Measurements from ENCODE around the gene PSAT1. TPM values are rescaled to one million over a fixed set of nuclear protein-coding genes. Genes with fewer than 3 reads are reported as not detected.

Gene PSAT1
- total RNA-seq, 6 experiments from 2014 or later, result 56.5 to 102 (median 61.9) TPM

- no peak for DNase-seq
- Mint-ChIP-seq H3K27me3 (ENCODE audit: insufficient read depth) (no peaks in the 10 kb centered on the region), H3K4me1 (ENCODE audit: low read depth) (peaks cover 14% of the 10 kb centered on the region), H3K4me3 (no peak overlapping the region), H3K27ac (no peak overlapping the region), H3K9me3 (no peaks in the 10 kb centered on the region), H3K36me3 (ENCODE audit: low read depth) (peaks cover 11% of the 10 kb centered on the region)
- TF ChIP-seq, protein P1, sequence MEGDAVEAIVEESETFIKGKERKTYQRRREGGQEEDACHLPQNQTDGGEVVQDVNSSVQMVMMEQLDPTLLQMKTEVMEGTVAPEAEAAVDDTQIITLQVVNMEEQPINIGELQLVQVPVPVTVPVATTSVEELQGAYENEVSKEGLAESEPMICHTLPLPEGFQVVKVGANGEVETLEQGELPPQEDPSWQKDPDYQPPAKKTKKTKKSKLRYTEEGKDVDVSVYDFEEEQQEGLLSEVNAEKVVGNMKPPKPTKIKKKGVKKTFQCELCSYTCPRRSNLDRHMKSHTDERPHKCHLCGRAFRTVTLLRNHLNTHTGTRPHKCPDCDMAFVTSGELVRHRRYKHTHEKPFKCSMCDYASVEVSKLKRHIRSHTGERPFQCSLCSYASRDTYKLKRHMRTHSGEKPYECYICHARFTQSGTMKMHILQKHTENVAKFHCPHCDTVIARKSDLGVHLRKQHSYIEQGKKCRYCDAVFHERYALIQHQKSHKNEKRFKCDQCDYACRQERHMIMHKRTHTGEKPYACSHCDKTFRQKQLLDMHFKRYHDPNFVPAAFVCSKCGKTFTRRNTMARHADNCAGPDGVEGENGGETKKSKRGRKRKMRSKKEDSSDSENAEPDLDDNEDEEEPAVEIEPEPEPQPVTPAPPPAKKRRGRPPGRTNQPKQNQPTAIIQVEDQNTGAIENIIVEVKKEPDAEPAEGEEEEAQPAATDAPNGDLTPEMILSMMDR (IDR thresholded peaks at IDR 0.05), result no peak
These were observed 7.4 kb downstream of the PSAT1 start for GRCh38 chr9:78304357-78304756.

DNA sequence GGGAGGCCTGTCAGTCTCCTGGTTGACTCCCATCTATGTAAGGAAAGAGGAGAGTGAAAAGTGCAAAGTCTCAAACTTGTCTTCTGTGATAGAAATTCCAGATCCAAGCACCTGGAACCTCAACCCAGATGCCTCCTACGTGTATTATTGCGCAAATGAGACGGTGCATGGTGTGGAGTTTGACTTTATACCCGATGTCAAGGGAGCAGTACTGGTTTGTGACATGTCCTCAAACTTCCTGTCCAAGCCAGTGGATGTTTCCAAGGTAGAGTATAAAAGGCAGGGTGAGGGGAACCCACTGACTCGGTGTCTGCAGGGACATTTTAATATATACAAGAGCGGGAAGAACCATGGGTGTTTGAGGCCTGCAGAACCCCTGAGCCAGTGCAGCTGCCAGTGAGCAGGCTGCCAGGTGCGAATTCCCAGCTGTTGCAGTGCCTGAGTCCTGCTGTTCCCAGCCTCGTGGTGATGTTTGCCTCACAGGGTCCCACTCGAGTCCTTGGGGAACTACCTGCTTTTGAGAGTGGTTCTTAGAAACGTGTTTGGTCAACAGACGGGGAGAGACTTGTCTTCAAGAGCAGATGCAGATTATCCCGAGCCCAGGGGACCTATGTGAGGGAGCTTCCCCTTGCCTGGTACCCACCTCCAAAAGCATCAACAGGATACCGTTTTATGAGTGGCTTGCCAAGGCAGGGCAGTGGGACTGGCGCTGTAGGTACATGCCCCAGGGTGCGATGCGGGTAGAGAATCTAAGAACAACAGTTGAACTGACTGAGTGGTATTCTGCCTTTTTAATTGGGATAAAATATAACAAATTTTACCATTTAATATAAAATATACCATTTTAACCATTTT is 9.5 kb downstream of the PSAT1 start:
- DNase-seq, result no peak
- TF ChIP-seq, protein P1 (IDR thresholded peaks at IDR 0.05), result no peak
- Mint-ChIP-seq H3K9me3 (no peaks in the 10 kb centered on the region), H3K27ac (no peak overlapping the region), H3K4me1 (ENCODE audit: low read depth) (peaks cover 4% of the 10 kb centered on the region), H3K4me3 (no peak overlapping the region), H3K27me3 (ENCODE audit: insufficient read depth) (no peaks in the 10 kb centered on the region), H3K36me3 (ENCODE audit: low read depth) (peaks cover 11% of the 10 kb centered on the region)

- H3K27ac Mint-ChIP-seq, result no peak overlapping the region
These were observed 10.4 kb downstream of the PSAT1 start for GRCh38 chr9:78307360-78307759.

GRCh38 chr9:78309066-78309465 is 12.1 kb downstream of the PSAT1 start:
- H3K36me3 Mint-ChIP-seq (ENCODE audit: low read depth), result peaks cover 6% of the 10 kb centered on the region; the same call in 1 of the 2 replicates
- TF ChIP-seq, protein P1 (IDR thresholded peaks at IDR 0.05), result no peak
- no peaks in the 10 kb centered on the region for H3K27me3 Mint-ChIP-seq (ENCODE audit: insufficient read depth)
- no peak overlapping the region for H3K27ac Mint-ChIP-seq
- H3K9me3 Mint-ChIP-seq, result no peaks in the 10 kb centered on the region
- no peak overlapping the region for H3K4me3 Mint-ChIP-seq
- no peaks in the 10 kb centered on the region for H3K4me1 Mint-ChIP-seq (ENCODE audit: low read depth)
- no peak for DNase-seq

More at GRCh38 chr9:78307360-78307759, 10.4 kb downstream of the PSAT1 start:
- Mint-ChIP-seq H3K9me3 (no peaks in the 10 kb centered on the region), H3K27me3 (ENCODE audit: insufficient read depth) (no peaks in the 10 kb centered on the region), H3K4me1 (ENCODE audit: low read depth) (no peaks in the 10 kb centered on the region), H3K4me3 (no peak overlapping the region), H3K36me3 (ENCODE audit: low read depth) (peaks cover 6% of the 10 kb centered on the region; the same call in 1 of the 2 replicates)
- no peak for DNase-seq
- TF ChIP-seq, protein P1 (IDR thresholded peaks at IDR 0.05), result no peak

- DNase-seq, result no peak
- H3K4me3 Mint-ChIP-seq, result no peak overlapping the region
- peaks cover 12% of the 10 kb centered on the region for H3K4me1 Mint-ChIP-seq (ENCODE audit: low read depth)
- no peaks in the 10 kb centered on the region for H3K9me3 Mint-ChIP-seq
- H3K27ac Mint-ChIP-seq, result no peak overlapping the region
- H3K27me3 Mint-ChIP-seq (ENCODE audit: insufficient read depth), result no peaks in the 10 kb centered on the region; the same call in 1 of the 2 replicates
- TF ChIP-seq, protein P1 (IDR thresholded peaks at IDR 0.05), result no peak
- H3K36me3 Mint-ChIP-seq (ENCODE audit: low read depth), result peaks cover 6% of the 10 kb centered on the region; the same call in 1 of the 2 replicates
These were observed 14.2 kb downstream of the PSAT1 start for GRCh38 chr9:78311075-78311474.

All from HFFc6 (cell line).